ENCODE results near the gene TTC13. TPM values are rescaled to one million over a fixed set of nuclear protein-coding genes. Genes with fewer than 3 reads are reported as not detected.

Gene TTC13
- total RNA-seq, 2 experiments from 2014 or later: 34.0 to 34.2 TPM

GRCh38 chr1:230900984-230901383 is 77.7 kb downstream of the TTC13 start:
- Mint-ChIP-seq H3K27me3 (ENCODE audit: low read depth) (peaks cover 3% of the 10 kb centered on the region), H3K27ac (no peak overlapping the region), H3K36me3 (ENCODE audit: low read depth) (peaks cover 17% of the 10 kb centered on the region), H3K4me1 (ENCODE audit: low read depth) (no peaks in the 10 kb centered on the region), H3K9me3 (ENCODE audit: insufficient read depth) (no peaks in the 10 kb centered on the region), H3K4me3 (no peak overlapping the region)
- ChIA-PET CTCF (interaction anchor here (1.3 kb wide), 1 partner anchor 191 kb away, joined by 3 read pairs; no protein-coding TSS in a partner anchor), POLR2A (no interaction called here)
- no peak for DNase-seq
- no peak for ATAC-seq

- Mint-ChIP-seq H3K9me3 (ENCODE audit: insufficient read depth) (no peaks in the 10 kb centered on the region), H3K27ac (no peak overlapping the region), H3K36me3 (ENCODE audit: low read depth) (peaks cover 7% of the 10 kb centered on the region), H3K4me1 (ENCODE audit: low read depth) (no peaks in the 10 kb centered on the region), H3K27me3 (ENCODE audit: low read depth) (peaks cover 3% of the 10 kb centered on the region), H3K4me3 (no peak overlapping the region)
- ATAC-seq (no peak), DNase-seq (no peak)
- ChIA-PET POLR2A (no interaction called here), CTCF (interaction anchor here (1.3 kb wide), 1 partner anchor 192 kb away, joined by 3 read pairs; no protein-coding TSS in a partner anchor)
Measured at GRCh38 chr1:230899841-230900251, 78.8 kb downstream of the TTC13 start.

GRCh38 chr1:230898748-230899147 is 79.9 kb downstream of the TTC13 start:
- DNase-seq (no peak), ATAC-seq (no peak)
- Mint-ChIP-seq H3K4me3 (no peak overlapping the region), H3K27me3 (ENCODE audit: low read depth) (peaks cover 5% of the 10 kb centered on the region), H3K27ac (no peak overlapping the region), H3K9me3 (ENCODE audit: insufficient read depth) (no peaks in the 10 kb centered on the region), H3K4me1 (ENCODE audit: low read depth) (no peaks in the 10 kb centered on the region), H3K36me3 (ENCODE audit: low read depth) (peaks cover 3% of the 10 kb centered on the region)
- ChIA-PET POLR2A (interaction anchor here (0.7 kb wide), 1 partner anchor 1562 kb away, joined by 4 read pairs; no protein-coding TSS in a partner anchor), CTCF (no interaction called here)

GRCh38 chr1:230898144-230898543 is 80.5 kb downstream of the TTC13 start:
- peaks cover 7% of the 10 kb centered on the region for H3K27me3 Mint-ChIP-seq (ENCODE audit: low read depth)
- CTCF ChIA-PET: no interaction called here

GRCh38 chr1:230896779-230897178 is 81.9 kb downstream of the TTC13 start:
- no peaks in the 10 kb centered on the region for H3K36me3 Mint-ChIP-seq (ENCODE audit: low read depth)
- no peak overlapping the region for H3K4me3 Mint-ChIP-seq
- no peaks in the 10 kb centered on the region for H3K4me1 Mint-ChIP-seq (ENCODE audit: low read depth)
- ChIA-PET CTCF (no interaction called here), POLR2A (no interaction called here)
- H3K27ac Mint-ChIP-seq: no peak overlapping the region
- no peaks in the 10 kb centered on the region for H3K9me3 Mint-ChIP-seq (ENCODE audit: insufficient read depth)
- no peak for DNase-seq
- H3K27me3 Mint-ChIP-seq (ENCODE audit: low read depth): peaks cover 7% of the 10 kb centered on the region
- no peak for ATAC-seq

More at GRCh38 chr1:230898144-230898543, 80.5 kb downstream of the TTC13 start:
- no peak for ATAC-seq
- Mint-ChIP-seq H3K9me3 (ENCODE audit: insufficient read depth) (no peaks in the 10 kb centered on the region), H3K4me1 (ENCODE audit: low read depth) (no peaks in the 10 kb centered on the region), H3K27ac (no peak overlapping the region), H3K4me3 (no peak overlapping the region), H3K36me3 (ENCODE audit: low read depth) (no peaks in the 10 kb centered on the region)
- DNase-seq: no peak
- POLR2A ChIA-PET: no interaction called here

GRCh38 chr1:230895452-230895851 is 83.2 kb downstream of the TTC13 start:
- H3K27ac Mint-ChIP-seq: no peak overlapping the region
- no peaks in the 10 kb centered on the region for H3K36me3 Mint-ChIP-seq (ENCODE audit: low read depth)
- H3K4me3 Mint-ChIP-seq: no peak overlapping the region
- ChIA-PET CTCF (no interaction called here), POLR2A (no interaction called here)
- no peaks in the 10 kb centered on the region for H3K9me3 Mint-ChIP-seq (ENCODE audit: insufficient read depth)
- ATAC-seq (no peak), DNase-seq (no peak)
- no peaks in the 10 kb centered on the region for H3K4me1 Mint-ChIP-seq (ENCODE audit: low read depth)
- peaks cover 7% of the 10 kb centered on the region for H3K27me3 Mint-ChIP-seq (ENCODE audit: low read depth)

- H3K27ac Mint-ChIP-seq: no peak overlapping the region
- H3K36me3 Mint-ChIP-seq (ENCODE audit: low read depth): no peaks in the 10 kb centered on the region
- H3K27me3 Mint-ChIP-seq (ENCODE audit: low read depth): peaks cover 9% of the 10 kb centered on the region
- H3K4me1 Mint-ChIP-seq (ENCODE audit: low read depth): no peaks in the 10 kb centered on the region
- H3K9me3 Mint-ChIP-seq (ENCODE audit: insufficient read depth): no peaks in the 10 kb centered on the region
- no peak overlapping the region for H3K4me3 Mint-ChIP-seq
- DNase-seq (no peak), ATAC-seq (no peak)
- ChIA-PET POLR2A (no interaction called here), CTCF (no interaction called here)
Measured at GRCh38 chr1:230894664-230895063, 84.0 kb downstream of the TTC13 start.

GRCh38 chr1:230894032-230894431 is 84.6 kb downstream of the TTC13 start:
- H3K4me3 Mint-ChIP-seq: no peak overlapping the region
- H3K9me3 Mint-ChIP-seq (ENCODE audit: insufficient read depth): no peaks in the 10 kb centered on the region
- no peak overlapping the region for H3K27ac Mint-ChIP-seq
- H3K4me1 Mint-ChIP-seq (ENCODE audit: low read depth): no peaks in the 10 kb centered on the region
- no peaks in the 10 kb centered on the region for H3K36me3 Mint-ChIP-seq (ENCODE audit: low read depth)
- POLR2A ChIA-PET: no interaction called here
- CTCF ChIA-PET: interaction anchor here (1.3 kb wide), 1 partner anchor 22 kb away, joined by 5 read pairs; no protein-coding TSS in a partner anchor
- ATAC-seq (no peak), DNase-seq (no peak)
- H3K27me3 Mint-ChIP-seq (ENCODE audit: low read depth): peaks cover 10% of the 10 kb centered on the region

GRCh38 chr1:230892018-230892491 is 86.6 kb downstream of the TTC13 start:
- no peaks in the 10 kb centered on the region for H3K36me3 Mint-ChIP-seq (ENCODE audit: low read depth)
- no peak overlapping the region for H3K4me3 Mint-ChIP-seq
- ATAC-seq (no peak), DNase-seq (no peak)
- H3K27ac Mint-ChIP-seq: no peak overlapping the region
- H3K4me1 Mint-ChIP-seq (ENCODE audit: low read depth): no peaks in the 10 kb centered on the region
- ChIA-PET CTCF (no interaction called here), POLR2A (no interaction called here)
- no peaks in the 10 kb centered on the region for H3K9me3 Mint-ChIP-seq (ENCODE audit: insufficient read depth)
- peaks cover 9% of the 10 kb centered on the region for H3K27me3 Mint-ChIP-seq (ENCODE audit: low read depth)

GRCh38 chr1:230891413-230891812 is 87.2 kb downstream of the TTC13 start:
- ATAC-seq (no peak), DNase-seq (no peak)
- Mint-ChIP-seq H3K27me3 (ENCODE audit: low read depth) (peaks cover 9% of the 10 kb centered on the region), H3K4me3 (no peak overlapping the region), H3K9me3 (ENCODE audit: insufficient read depth) (no peaks in the 10 kb centered on the region), H3K27ac (no peak overlapping the region), H3K36me3 (ENCODE audit: low read depth) (no peaks in the 10 kb centered on the region), H3K4me1 (ENCODE audit: low read depth) (no peaks in the 10 kb centered on the region)
- ChIA-PET POLR2A (no interaction called here), CTCF (no interaction called here)

- Mint-ChIP-seq H3K4me3 (no peak overlapping the region), H3K27me3 (ENCODE audit: low read depth) (peaks cover 21% of the 10 kb centered on the region), H3K9me3 (ENCODE audit: insufficient read depth) (no peaks in the 10 kb centered on the region), H3K27ac (no peak overlapping the region), H3K36me3 (ENCODE audit: low read depth) (no peaks in the 10 kb centered on the region), H3K4me1 (ENCODE audit: low read depth) (no peaks in the 10 kb centered on the region)
- ChIA-PET CTCF (no interaction called here), POLR2A (no interaction called here)
- no peak for DNase-seq
- no peak for ATAC-seq
Measured at GRCh38 chr1:230884646-230885045, 94.0 kb downstream of the TTC13 start.

- ATAC-seq (no peak), DNase-seq (no peak)
- H3K27me3 Mint-ChIP-seq (ENCODE audit: low read depth): peaks cover 22% of the 10 kb centered on the region
- no peaks in the 10 kb centered on the region for H3K9me3 Mint-ChIP-seq (ENCODE audit: insufficient read depth)
- H3K4me3 Mint-ChIP-seq: no peak overlapping the region
- CTCF ChIA-PET: no interaction called here
- H3K27ac Mint-ChIP-seq: no peak overlapping the region
- POLR2A ChIA-PET: no interaction called here
- no peaks in the 10 kb centered on the region for H3K36me3 Mint-ChIP-seq (ENCODE audit: low read depth)
- no peaks in the 10 kb centered on the region for H3K4me1 Mint-ChIP-seq (ENCODE audit: low read depth)
Measured at GRCh38 chr1:230883967-230884366, 94.7 kb downstream of the TTC13 start.

GRCh38 chr1:230879778-230880177 is 98.9 kb downstream of the TTC13 start:
- no peak overlapping the region for H3K4me3 Mint-ChIP-seq
- ChIA-PET CTCF (no interaction called here), POLR2A (no interaction called here)
- DNase-seq (no peak), ATAC-seq (no peak)
- H3K9me3 Mint-ChIP-seq (ENCODE audit: insufficient read depth): no peaks in the 10 kb centered on the region
- peaks cover 42% of the 10 kb centered on the region for H3K27me3 Mint-ChIP-seq (ENCODE audit: low read depth)
- no peaks in the 10 kb centered on the region for H3K4me1 Mint-ChIP-seq (ENCODE audit: low read depth)
- no peak overlapping the region for H3K27ac Mint-ChIP-seq
- H3K36me3 Mint-ChIP-seq (ENCODE audit: low read depth): no peaks in the 10 kb centered on the region
